Measurements from ENCODE around the gene AHSG.

The AHSG gene

GRCh38 chr3:186593862-186594261, 19.0 kb upstream of the AHSG start:
- DNase-seq (ENCODE audit: low read depth) = no peak

GRCh38 chr3:186594591-186595113, 18.2 kb upstream of the AHSG start:
- no peak for DNase-seq (ENCODE audit: low read depth)

DNA sequence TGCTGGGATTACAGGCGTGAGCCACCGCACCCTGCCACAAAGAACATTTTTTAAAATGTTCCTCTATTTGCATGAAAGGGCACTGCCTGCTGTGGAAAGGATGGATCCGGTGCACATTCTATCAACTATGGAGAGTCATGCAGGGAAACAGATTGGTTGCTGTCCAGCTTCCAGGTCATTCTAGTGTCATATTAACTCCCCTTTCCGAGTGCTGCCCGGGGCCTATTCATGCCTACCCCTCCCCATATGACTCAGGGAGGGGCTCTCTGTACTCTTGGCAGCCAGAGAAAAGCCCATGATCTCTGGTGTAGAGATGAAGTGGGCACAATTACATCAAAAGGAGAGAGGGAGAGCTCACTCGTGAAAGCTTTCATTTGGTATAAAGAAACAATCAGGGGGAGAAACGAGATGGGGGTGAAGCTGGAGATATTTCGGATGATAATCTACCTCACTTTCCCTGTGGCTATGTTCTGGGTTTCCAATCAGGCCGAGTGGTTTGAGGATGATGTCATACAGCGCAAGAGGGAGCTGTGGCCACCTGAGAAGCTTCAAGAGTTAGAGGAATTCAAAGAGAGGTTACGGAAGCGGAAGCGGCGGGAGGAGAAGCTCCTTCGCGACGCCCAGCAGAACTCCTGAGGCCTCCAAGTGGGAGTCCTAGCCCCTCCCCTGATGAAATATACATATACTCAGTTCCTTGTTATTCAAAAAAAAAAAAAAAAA, 16.1 kb upstream of the AHSG start:
- DNase-seq (ENCODE audit: low read depth) = peak; percentile 13

- DNase-seq (ENCODE audit: low read depth) = peak; percentile 37
Observed at GRCh38 chr3:186598108-186598784, 14.6 kb upstream of the AHSG start.

DNA sequence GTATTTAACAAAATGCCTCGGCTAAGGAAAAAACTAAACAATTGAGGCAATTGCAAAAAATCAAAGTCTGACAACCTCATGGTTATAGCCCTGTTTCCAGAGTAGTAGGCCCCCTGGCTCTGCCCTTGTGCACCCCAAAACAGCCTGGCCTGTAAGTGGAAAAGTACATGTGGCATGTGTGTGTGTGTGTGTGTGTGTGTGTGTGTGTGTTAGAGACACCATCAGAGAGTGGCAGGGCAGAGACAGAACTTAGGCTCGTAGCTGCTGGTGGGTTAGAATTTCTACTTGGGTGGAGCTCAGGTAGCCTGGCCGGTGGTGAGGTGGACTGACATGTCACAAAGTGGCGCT, 14.1 kb upstream of the AHSG start:
- DNase-seq (ENCODE audit: low read depth) = no peak

DNA sequence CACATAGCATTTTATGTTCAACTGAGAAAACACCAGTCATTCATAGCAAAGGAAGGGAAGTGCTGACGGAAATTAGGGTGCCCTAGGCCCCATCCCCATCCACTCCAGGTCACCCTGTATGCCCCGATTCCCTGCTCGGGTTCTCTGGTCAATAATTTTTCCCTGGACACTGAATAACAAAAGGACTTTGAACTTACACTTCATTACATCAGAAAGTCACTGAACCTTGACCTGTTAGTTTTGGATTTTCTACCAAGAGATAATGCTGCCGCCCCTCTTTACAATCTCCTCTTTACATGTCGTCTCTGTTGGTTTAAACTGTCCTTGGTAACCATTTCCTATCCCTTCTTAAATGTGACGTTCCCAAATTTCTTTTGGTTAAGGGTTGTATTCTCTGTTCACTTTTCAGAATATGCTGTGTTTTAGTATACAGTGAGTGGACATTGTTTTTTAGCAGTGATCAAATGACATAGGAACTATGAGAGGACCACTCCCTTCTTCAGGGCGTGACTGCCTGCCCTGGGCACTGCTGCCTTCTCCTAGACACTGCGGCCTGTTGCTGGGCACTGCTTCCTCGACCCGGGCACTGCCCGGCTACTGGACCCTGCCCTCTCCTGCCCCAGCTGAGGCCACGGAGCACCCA, 13.6 kb upstream of the AHSG start:
- DNase-seq (ENCODE audit: low read depth) = no peak

- no peak for DNase-seq (ENCODE audit: low read depth)
Observed at GRCh38 chr3:186599785-186600166, 13.1 kb upstream of the AHSG start.

GRCh38 chr3:186600896-186601295, 12.0 kb upstream of the AHSG start:
- no peak for DNase-seq (ENCODE audit: low read depth)

DNA sequence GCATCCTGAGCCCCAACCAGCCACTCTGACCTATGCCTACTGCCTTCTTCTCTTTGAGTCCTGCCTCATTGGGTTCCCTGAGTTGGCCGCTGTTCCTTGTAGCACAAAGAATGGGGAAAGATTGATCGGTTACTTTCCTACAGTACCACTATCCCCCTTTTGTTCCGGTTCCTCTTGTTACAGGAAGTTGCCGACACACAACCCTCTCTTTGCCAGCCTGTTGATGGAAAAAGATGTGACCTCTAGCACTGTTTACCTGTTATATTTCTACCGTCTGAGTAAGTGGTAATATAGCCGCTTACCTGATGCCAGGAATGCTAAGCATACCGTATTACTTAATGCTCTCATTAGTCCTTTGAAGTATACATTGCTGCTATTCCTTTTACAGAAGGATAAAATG, 9.7 kb upstream of the AHSG start:
- DNase-seq (ENCODE audit: low read depth) = no peak

DNA sequence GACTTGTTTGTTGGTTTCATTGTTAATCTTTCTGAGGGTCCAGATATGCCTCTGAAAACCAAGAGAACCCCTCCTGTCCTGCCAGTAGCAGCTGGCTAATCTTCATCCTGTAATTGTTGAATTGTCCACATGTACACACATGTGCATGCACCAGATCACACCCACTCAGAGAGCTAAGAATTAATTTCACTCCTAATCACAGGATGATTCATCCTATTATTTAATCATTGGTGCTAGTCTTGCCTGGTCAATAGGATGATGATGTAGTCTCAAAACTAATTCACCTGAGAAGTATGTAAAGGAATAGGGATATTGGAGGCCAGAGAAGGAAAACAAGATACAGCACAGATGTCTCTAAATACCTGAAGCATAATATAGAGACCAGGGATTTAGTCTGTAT, 7.8 kb upstream of the AHSG start:
- DNase-seq (ENCODE audit: low read depth) = no peak

DNA sequence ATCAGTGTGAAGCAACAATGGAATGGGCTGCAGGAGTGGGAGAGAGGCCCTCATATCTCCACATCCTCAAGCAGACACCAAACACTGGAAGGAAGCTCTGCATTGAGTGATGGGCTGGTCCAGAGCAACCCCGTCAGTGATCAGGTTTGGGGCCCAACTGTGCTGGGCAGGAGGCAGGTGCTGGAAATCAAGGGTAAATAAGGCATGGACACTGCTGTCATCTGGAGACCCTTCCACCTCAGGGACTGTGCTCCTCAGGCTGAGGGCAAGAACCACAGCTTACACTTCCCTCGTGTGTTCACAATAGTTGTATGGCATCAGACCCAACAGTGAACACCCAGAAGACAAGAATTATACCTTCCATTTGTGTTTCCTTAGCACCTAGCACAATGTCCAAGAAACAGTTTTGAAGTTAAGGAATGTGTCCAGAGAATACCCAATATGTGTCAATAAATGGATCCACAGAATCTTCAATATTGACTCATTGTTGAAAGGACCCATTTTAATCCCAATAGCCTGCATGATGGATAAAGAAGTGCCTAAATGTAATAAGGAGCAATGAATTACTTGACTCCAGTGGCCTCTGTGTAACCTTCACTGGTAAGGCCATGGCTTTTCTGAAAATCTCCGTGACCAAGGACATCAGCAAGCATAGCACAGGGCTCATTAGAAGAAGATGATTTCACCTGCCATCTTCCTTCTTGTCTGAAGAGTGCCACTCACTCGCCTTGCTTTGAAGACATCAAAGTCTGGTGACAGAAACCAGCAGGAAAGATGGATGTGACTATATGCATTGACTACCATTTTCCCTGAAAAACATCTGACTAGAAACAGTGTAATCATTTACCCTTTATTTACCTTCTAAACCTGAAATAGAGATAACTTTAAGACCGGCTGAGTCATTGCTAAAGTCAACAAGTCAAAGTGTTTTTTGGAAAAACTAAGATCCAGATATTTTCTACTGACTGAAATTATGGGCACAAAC, 7.0 kb upstream of the AHSG start:
- no peak for DNase-seq (ENCODE audit: low read depth)

- no peak for DNase-seq (ENCODE audit: low read depth)
Observed at GRCh38 chr3:186608624-186609215, 4.1 kb upstream of the AHSG start.

DNA sequence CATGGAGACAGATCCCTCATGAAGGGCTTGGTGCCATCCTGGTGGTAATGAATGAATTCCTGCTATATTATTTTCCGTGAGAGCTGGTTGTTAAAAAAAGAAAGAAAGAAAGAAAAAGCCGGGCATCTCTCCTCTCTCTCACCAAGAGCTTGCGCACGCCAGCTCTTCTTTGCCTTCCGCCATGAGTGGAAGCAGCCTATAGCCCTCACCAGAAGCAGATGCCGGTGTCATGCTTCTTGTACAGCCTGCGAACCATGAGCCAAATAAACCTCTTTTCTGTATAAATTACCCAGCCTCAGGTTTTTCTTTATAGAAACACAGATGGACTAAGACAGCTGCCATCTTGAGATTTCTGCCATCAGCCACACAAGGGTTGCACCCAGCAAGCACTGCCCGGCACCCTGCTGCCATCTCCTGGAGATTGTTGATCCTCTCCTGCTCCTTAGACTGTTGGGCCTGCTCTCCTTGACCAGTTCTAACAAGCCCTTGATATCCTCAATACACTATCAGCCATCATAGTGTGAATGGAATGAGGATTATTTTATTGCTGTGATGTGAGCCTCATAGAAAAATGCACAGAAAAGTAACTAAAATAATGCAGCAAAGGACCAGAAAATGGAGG, 3.5 kb upstream of the AHSG start:
- DNase-seq (ENCODE audit: low read depth) = peak; percentile 25

GRCh38 chr3:186612065-186612464, 795 bp upstream of the AHSG start:
- DNase-seq (ENCODE audit: low read depth) = no peak

GRCh38 chr3:186613637-186614265, 891 bp downstream of the AHSG start:
- no peak for DNase-seq (ENCODE audit: low read depth)

DNA sequence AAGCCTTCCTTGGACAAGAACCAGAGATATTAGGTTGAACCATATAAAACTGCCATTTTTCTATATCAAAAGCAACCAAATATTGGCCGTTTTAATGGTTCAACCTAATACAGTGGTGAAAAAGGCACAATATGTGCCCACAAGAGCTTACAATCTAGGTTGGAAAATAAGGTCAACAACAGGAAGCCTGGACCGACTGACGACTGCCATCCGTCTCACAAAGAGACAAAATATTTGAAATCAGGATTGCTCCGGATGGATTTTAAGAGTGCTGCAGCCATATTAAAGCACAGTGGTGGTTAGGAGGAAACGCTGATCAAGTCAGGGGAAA, 1.4 kb downstream of the AHSG start:
- DNase-seq (ENCODE audit: low read depth) = no peak

DNA sequence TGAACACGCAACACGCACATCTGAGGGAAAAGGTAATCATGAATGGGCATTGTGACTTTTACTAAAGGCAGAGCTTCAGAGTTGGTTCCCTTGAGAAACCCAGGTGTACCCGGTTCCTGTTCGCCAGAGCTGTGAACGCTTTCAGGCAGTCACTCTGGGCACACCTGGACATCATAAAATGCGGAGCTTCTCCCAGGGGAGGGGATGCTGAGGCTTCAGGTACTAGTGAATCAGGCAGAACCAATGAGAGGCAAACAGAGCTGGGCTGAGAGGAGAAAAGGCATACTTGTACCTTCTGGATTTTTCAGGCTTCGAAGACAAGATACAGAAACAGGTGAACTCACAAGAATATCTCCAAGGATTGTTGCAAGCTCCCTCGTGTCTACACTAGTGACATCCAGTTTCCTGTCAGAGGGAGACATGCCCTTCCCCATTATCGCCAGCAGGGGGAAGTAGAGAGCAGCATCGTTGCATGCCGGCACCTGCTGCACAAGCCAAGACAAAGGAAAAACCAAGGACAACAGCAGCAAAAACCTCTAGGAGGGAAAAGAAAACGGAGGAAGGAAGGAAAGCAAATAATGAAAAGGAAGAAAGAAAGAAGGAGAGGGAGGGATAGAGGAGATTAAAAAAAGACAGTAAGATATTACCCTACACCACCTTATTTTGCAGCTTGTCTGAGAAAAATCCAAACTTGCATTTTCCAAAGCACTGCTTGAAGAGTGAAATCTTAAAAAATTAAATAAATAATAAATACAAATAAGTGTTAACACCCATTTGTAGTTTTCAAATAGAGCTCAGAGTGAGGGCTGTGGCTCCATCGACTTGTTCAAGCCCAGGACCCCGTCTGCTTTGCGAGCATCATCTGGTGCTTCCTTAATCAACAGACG, 2.0 kb downstream of the AHSG start:
- DNase-seq (ENCODE audit: low read depth) = peak; percentile 74

GRCh38 chr3:186616299-186616617, 3.4 kb downstream of the AHSG start:
- DNase-seq (ENCODE audit: low read depth) = no peak

DNA sequence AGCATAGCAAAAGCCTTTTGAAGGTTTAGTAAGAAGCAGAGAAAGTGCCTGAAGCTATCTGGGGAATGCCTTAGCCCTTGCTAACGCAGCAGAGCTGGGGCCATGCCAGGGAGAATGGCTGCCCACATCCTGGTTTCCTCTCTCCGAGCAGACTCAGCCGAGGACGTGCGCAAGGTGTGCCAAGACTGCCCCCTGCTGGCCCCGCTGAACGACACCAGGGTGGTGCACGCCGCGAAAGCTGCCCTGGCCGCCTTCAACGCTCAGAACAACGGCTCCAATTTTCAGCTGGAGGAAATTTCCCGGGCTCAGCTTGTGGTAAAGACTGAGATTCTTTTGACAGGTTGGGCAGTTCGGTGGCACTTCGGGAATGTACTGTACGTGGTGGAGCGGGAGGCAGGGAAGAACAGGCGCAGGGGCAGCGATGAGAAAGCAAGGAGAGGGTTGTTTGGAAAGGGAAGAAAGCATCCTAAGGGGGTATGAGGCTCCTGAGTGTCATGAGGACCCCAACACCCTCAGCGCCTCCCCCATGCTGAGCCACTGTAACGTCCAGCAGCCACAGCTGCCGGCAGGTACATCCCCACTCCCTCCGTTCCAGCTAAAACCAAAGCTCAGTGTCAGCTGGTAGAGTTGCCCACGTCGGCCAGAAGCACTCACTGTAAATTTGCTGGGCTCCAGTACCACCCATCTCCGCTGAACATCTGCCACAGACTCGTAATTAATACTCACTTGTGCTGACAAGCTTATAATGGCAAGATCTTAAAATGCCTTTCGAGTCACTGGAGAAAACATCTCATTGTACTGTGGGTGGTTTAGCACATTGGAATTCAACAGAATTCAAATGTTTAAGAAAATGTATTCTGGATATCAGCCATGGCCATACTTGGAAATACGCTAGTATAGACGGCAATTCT, 4.4 kb downstream of the AHSG start:
- DNase-seq (ENCODE audit: low read depth) = peak; percentile 99
